Endodermal cell (in vitro differentiated cells): Measurements from ENCODE around the gene ABL1. TPM values are rescaled to one million over a fixed set of nuclear protein-coding genes. Genes with fewer than 3 reads are reported as not detected.

Experiments used
- DNase-seq: peaks from one replicate; pipeline ENCODE4 v3.0.0-alpha.2; 2017
- H3K27ac ChIP-seq: 2 replicates; pipeline ENCODE4 v1.5.1; 2013; ENCODE audit warnings: mild to moderate bottlenecking, low read depth, low read length, moderate library complexity
- H3K27me3 ChIP-seq: 2 replicates; pipeline ENCODE4 v1.6.1; 2013; ENCODE audit warnings: mild to moderate bottlenecking, low read length, moderate library complexity; ENCODE audit not compliant: insufficient read depth, control insufficient read depth, poor library complexity, severe bottlenecking
- H3K36me3 ChIP-seq: 2 replicates; pipeline ENCODE4 v1.7.0; 2013; ENCODE audit warnings: mild to moderate bottlenecking, low read length, moderate library complexity; ENCODE audit not compliant: control insufficient read depth, insufficient read depth
- H3K4me1 ChIP-seq: one replicate; pipeline ENCODE4 v1.7.0; 2013; ENCODE audit warnings: low read length; ENCODE audit not compliant: control insufficient read depth, insufficient read depth
- H3K4me3 ChIP-seq: 2 replicates; pipeline ENCODE4 v1.5.1; 2013; ENCODE audit warnings: mild to moderate bottlenecking, low read length, moderate library complexity
- H3K9ac ChIP-seq: 2 replicates; pipeline ENCODE4 v1.6.1; 2013; ENCODE audit warnings: mild to moderate bottlenecking, low read length, moderate library complexity; ENCODE audit not compliant: poor library complexity, severe bottlenecking; ENCODE audit errors: extremely low read depth
- H3K9me3 ChIP-seq: 2 replicates; pipeline ENCODE4 v1.6.1; 2013; ENCODE audit warnings: mild to moderate bottlenecking, low read length, moderate library complexity; ENCODE audit not compliant: control insufficient read depth
- H3K27ac Mint-ChIP-seq: 2 replicates; pipeline ENCODE4 v1.8.0; 2020; ENCODE audit warnings: mixed read lengths
- H3K27me3 Mint-ChIP-seq: 2 replicates; pipeline ENCODE4 v1.8.0; 2021; ENCODE audit warnings: mild to moderate bottlenecking, mixed read lengths; ENCODE audit not compliant: insufficient read depth
- H3K36me3 Mint-ChIP-seq: 2 replicates; pipeline ENCODE4 v1.8.0; 2020; ENCODE audit warnings: low read depth, mixed read lengths
- H3K4me1 Mint-ChIP-seq: 2 replicates; pipeline ENCODE4 v1.8.0; 2020; ENCODE audit warnings: mixed read lengths
- H3K4me3 Mint-ChIP-seq: 2 replicates; pipeline ENCODE4 v1.8.0; 2020; ENCODE audit warnings: mild to moderate bottlenecking, moderate library complexity, mixed read lengths
- H3K9me3 Mint-ChIP-seq: 2 replicates; pipeline ENCODE4 v1.8.0; 2020; ENCODE audit warnings: mild to moderate bottlenecking, mixed read lengths
- WGBS, 2 experiments: methylation state at CpG; one replicate each; pipeline versions ENCODE4 v1.1.5 to v1.1.7; 2013; ENCODE audit warnings: missing lambda C conversion rate in 2 of 2, mixed read lengths in 1 of 2; ENCODE audit not compliant: insufficient coverage in 1 of 2, insufficient read length in 1 of 2; 5-methylcytosine and 5-hydroxymethylcytosine counted together
- total RNA-seq, 2 donors: library from RNA; stranded (reverse); fragmentation: NEBNext Ultra II Directional in 1 of 2; extraction: Animal tissue kit (Norgen Biotek cat#: 25700) in 1 of 2; gene quantifications; 2 replicates in 1 of 2; 3 replicates in 1 of 2; pipeline ENCODE4 v1.2.1, GENCODE V29; 2021
- TF ChIP-seq, protein P1 (sequence below): fragments of 200-600 bp; sonication (generic); conservative IDR thresholded peaks from 2 replicates; pipeline ENCODE4 v1.5.0; 2021; ENCODE audit warnings: antibody characterized with exemption, mild to moderate bottlenecking

Gene ABL1
- total RNA-seq, 2 donors from 2014 or later = 78.8 to 94.1 TPM

DNA sequence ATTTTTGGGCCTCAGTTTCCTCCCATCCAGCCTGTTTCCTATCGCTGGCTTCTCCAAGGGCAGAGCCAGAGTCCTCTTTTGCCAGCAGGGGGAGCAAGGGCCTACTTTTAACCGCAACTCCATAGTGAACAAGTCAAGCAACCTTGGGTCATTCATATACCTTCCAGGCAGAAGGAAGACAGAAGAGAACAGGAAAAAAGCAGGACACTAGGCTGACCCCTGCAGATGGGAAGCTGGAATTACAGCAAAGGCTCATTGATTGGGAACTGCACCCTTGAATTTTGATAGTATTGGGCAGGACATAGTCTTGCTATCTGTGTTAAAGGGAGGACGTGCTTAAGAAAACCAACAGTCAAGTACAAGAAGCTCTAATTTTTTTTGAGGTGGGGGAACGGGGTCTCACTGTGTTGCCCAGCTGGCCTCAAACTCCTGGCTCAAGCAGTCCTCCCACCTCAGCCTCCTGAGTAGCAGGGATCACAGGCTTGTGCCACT lies 31.5 kb downstream of the ABL1 start:
- TF ChIP-seq, protein P1, sequence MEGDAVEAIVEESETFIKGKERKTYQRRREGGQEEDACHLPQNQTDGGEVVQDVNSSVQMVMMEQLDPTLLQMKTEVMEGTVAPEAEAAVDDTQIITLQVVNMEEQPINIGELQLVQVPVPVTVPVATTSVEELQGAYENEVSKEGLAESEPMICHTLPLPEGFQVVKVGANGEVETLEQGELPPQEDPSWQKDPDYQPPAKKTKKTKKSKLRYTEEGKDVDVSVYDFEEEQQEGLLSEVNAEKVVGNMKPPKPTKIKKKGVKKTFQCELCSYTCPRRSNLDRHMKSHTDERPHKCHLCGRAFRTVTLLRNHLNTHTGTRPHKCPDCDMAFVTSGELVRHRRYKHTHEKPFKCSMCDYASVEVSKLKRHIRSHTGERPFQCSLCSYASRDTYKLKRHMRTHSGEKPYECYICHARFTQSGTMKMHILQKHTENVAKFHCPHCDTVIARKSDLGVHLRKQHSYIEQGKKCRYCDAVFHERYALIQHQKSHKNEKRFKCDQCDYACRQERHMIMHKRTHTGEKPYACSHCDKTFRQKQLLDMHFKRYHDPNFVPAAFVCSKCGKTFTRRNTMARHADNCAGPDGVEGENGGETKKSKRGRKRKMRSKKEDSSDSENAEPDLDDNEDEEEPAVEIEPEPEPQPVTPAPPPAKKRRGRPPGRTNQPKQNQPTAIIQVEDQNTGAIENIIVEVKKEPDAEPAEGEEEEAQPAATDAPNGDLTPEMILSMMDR = peak; percentile 99
- no peaks in the 10 kb centered on the region for H3K27me3 Mint-ChIP-seq
- peaks cover 49% of the 10 kb centered on the region for H3K36me3 Mint-ChIP-seq
- H3K27me3 ChIP-seq = no peaks in the 10 kb centered on the region
- H3K4me1 ChIP-seq = no peaks in the 10 kb centered on the region
- H3K27ac ChIP-seq = no peak overlapping the region
- no peaks in the 10 kb centered on the region for H3K9me3 ChIP-seq
- H3K4me1 Mint-ChIP-seq = peaks cover 2% of the 10 kb centered on the region
- 0 to 55% methylated on average over 2 to 4 of the region's 4 CpGs for WGBS, 2 experiments
- peaks cover 44% of the 10 kb centered on the region for H3K36me3 ChIP-seq
- no peak overlapping the region for H3K9ac ChIP-seq
- no peak overlapping the region for H3K4me3 Mint-ChIP-seq
- no peak overlapping the region for H3K27ac Mint-ChIP-seq
- DNase-seq = peak; percentile 97
- H3K9me3 Mint-ChIP-seq = no peaks in the 10 kb centered on the region
- H3K4me3 ChIP-seq = no peak overlapping the region

DNA sequence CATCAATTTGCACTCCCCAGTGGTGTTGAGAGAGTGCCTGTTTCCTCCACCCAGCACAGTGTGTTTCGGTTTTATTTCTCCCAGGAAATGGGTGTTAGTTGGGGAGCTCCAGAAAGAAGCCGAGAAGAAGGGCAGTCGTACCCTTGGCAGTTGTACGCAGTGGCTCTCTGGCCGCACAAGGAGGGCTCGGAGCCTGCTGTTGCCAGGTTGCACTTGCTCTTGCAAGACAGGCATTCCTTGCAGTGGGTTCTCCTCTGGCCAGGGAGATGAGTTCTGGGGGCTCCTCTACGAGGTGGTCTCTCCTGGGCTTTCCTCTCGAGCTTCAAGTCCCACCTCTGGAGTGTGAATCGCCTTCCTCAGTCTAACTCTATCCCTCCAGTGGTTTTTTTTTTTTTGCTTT lies 32.5 kb downstream of the ABL1 start:
- Histone ChIP-seq H3K4me1 (no peaks in the 10 kb centered on the region), H3K36me3 (peaks cover 46% of the 10 kb centered on the region), H3K9ac (no peak overlapping the region), H3K9me3 (no peaks in the 10 kb centered on the region), H3K27ac (no peak overlapping the region), H3K4me3 (no peak overlapping the region), H3K27me3 (no peaks in the 10 kb centered on the region)
- Mint-ChIP-seq H3K36me3 (peaks cover 56% of the 10 kb centered on the region), H3K4me3 (no peak overlapping the region), H3K9me3 (no peaks in the 10 kb centered on the region), H3K27me3 (no peaks in the 10 kb centered on the region), H3K4me1 (peaks cover 2% of the 10 kb centered on the region), H3K27ac (peak overlapping the region; percentile 68)
- TF ChIP-seq, protein P1 = no peak
- DNase-seq = no peak
- 95 to 97% methylated on average over 4 to 8 of the region's 9 CpGs for WGBS, 2 experiments

DNA sequence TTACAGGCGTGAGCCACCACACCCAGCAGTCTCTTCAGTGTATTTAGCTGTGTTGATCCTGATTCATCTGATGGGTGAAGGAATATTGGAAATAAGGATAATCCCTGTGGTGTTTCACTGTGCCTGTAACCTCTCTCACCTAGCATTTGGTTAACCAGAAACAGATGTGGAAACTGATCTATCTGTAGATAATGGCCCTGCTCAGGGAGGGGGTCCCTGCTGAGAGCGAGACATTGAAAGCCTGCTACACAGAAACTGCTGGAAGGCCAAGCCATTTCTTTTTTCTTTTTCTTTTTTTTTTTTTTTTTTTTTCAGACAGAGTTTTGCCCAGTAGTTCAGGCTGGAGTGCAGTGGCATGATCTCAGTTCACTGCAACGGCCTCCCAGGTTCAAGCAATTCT lies 33.2 kb downstream of the ABL1 start:
- Histone ChIP-seq H3K4me3 (no peak overlapping the region), H3K27me3 (no peaks in the 10 kb centered on the region), H3K9ac (no peak overlapping the region), H3K36me3 (peaks cover 53% of the 10 kb centered on the region), H3K27ac (no peak overlapping the region), H3K9me3 (no peaks in the 10 kb centered on the region), H3K4me1 (no peaks in the 10 kb centered on the region)
- Mint-ChIP-seq H3K4me1 (peaks cover 2% of the 10 kb centered on the region), H3K27me3 (no peaks in the 10 kb centered on the region), H3K27ac (peak overlapping the region; percentile 53), H3K36me3 (peaks cover 60% of the 10 kb centered on the region), H3K9me3 (no peaks in the 10 kb centered on the region), H3K4me3 (no peak overlapping the region)
- DNase-seq = no peak
- TF ChIP-seq, protein P1 = no peak
- WGBS, 2 experiments = 90 to 100% methylated on average over 1 to 3 of the region's 3 CpGs
